GM19238 (cell line): ENCODE data around the gene STAB1.
"Not testable (repeated sequence)": the region's sequence is repeated elsewhere in the genome, so short reads cannot be mapped to it uniquely, and the experiment has no call there.

Experiments used
- DNase-seq: peaks from one replicate; pipeline ENCODE4 v3.0.0; 2011; ENCODE audit warnings: low spot score; ENCODE audit not compliant: insufficient read length

The STAB1 gene

GRCh38 chr3:52523386-52524257, 28.5 kb downstream of the STAB1 start:
- DNase-seq, result no peak

GRCh38 chr3:52524258-52524751, 29.2 kb downstream of the STAB1 start:
- no peak for DNase-seq

- no peak for DNase-seq
Measured at GRCh38 chr3:52524752-52525679, 29.9 kb downstream of the STAB1 start.

- no peak for DNase-seq
Measured at GRCh38 chr3:52525680-52526561, 30.8 kb downstream of the STAB1 start.

GRCh38 chr3:52526671-52527038, 31.5 kb downstream of the STAB1 start:
- not testable (repeated sequence) for DNase-seq

DNA sequence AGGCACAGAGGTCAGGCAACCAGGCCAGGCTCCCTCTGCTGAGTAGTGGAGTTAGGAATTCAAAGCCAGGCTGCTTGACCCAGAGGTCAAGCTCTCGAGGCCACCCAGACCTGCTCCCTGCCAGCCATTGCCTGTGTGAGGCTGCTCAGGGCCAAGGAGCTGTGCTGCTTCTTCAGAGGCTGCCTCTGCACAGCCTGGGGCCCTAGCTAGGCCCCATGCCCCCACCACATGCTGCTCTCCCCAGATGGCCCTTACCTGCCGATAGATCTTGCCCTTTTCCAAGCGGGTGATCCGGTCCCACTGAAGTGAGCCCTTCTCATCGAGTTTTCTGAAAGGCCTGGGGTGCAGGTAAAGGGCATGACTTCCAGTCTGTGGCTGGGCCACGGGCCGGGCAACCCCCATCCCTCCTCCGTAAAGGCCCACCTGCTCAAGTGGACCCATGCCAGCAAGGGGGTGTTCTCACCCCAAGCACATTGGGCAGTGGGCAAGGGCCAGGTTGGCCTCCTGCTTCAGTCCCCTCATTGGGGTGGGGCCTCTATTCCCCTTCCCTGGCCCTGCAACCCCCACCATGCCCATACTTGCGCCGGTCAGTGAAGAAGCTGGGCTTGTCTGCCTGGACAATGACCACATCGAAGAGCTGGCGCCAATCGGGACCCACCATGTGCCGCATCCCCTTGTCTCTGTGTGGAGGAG, 32.0 kb downstream of the STAB1 start:
- DNase-seq, result no peak

- DNase-seq, result no peak
Measured at GRCh38 chr3:52527732-52528585, 32.8 kb downstream of the STAB1 start.

DNA sequence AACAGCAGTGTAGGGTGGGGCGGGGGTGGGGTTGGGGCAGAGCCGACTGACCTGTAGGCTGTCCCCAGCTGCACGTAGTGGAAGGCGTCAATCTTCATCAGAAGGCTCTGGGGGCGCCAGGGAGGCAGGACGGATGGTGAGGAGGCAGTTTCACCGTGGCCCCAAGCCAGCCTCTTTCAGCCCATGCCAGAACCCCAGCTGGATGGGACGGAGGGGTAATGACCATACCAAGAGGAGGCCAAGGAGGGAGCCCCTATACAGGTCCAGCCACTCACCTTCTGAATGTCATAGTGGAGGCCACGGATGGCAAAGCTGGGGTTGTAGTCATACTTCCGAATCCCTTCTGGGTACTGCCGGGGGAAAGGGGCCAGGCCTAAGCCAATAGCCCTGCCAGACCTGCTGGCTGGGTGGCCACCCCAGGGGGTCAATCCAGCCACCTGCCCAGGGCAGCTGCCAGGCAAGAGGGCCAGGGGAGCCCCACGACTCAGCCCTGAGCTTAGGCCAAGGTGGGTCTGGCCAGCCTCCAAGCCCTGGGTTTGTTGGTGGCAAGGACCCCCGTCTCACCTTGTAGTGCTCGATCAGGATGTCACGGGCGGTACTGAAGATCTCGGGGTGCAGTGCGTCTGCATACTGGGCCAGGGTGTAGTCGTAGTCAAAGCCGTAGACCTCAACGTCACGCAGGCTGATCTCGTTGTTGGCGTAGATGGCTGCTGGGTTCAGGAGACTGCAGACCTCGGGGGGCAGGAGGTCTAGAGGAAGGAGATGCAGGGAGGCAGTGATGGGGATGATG, 33.6 kb downstream of the STAB1 start:
- no peak for DNase-seq

GRCh38 chr3:52529376-52530333, 34.5 kb downstream of the STAB1 start:
- DNase-seq, result no peak

DNA sequence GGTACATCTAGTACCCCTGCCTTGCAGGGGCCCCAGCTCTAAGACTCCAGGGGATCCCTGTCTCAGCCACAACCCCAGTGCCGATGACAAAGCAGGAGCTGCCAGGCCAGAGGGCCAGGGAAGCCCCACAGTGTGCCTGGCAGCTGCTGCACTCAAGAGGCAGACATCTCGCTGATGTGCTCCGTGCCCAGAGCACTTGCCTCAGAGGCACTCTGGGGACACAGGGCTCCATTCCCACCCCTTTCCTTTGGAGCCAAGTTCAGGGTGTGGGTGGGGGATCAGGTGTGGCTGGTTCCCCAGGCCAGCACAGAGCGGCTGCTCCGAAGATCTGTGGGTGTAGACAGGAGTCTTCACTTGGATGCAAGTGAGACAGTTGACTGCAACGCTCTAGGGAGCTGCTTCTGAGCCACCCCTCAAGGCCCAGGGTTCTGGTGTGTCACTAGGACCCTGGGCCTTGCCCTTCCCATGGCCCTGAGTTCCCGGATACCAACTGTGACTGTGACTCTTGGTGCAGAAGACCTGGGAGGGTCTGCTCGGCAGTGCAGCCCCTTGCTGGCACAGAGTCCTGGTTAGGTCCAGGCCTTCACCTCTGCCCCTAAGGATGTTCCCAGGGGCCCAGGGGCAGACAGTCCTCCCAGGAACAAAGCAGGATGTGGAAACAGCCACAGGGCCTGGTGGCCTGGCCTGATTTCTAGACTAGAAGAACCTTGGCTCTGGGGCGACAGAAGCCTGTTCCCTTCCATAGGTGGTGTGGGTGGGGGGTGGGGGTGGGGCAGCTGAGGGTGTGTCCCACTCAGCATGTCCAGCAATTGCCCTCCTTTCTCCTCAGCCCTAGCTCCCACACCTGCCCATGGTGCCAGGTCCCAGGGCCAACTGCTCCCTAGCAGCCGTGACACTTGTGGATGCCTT, 36.0 kb downstream of the STAB1 start:
- DNase-seq, result no peak

DNA sequence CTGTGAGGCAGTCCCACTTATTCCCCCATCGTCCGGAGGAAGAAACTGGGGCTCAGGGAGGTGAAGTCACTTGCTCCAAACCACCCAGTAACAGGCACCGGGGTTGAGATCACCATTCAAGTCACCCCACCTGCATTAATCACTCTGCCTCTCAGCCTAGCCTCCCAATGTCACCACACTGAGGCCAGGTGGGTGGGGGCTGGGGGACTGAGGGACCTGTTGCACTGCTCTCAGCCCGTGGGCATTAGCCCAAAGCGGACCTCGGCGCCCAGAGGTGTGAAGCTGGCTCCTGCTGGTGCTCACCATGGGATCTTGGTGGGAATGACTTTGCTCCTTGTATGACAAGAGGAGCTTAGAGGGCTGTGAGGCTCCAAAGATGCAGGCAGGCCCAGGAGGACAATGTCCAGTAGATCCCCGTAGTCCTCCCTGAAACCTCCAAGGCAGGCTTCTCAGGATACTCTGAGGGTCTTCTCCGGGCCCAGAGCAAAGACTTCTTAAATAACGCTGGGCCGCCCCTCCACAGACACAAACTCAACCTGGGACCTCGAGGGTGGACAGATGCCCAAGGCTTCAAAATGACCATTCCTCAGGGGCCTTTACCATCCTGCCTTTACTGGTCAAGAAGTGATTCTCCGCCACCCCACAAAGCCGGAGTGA, 36.9 kb downstream of the STAB1 start:
- DNase-seq, result no peak

GRCh38 chr3:52532517-52532837, 37.3 kb downstream of the STAB1 start:
- DNase-seq, result peak; percentile 60

- peak; percentile 56 for DNase-seq
Measured at GRCh38 chr3:52532838-52533622, 37.9 kb downstream of the STAB1 start.

DNA sequence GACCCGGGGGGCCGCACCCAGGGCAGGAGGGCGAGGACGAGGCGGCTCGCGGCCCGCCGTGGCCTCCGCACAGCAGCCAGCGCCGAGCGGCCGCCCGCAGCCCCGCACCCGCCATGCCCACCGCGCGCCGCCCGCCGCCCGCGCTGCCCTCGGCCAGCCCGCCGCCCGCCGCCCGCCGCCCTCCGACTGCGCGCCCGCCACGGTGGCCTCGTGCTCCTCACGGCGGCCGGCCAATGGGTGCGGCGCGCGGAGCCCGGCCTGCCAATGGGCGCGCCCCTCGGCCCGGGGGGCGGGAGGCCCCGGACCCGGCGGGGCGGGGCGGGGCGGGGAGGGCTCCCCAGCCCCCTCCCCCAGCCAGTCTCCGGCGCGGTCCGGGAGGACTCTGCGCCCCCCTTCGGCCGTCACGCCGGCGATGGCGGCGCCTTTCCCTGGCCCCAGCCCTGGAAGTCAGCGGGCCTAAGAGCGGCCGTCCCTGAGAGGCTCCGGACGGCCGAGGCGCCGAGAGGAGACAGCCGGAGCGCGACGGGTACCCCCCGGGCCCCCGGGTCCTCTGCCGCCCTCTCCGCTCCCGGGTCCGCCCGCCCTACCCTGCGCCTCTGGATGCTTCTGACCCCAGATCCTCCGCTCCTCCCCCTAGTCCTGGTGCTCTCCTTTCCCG, 38.6 kb downstream of the STAB1 start, which contains the start of gene NT5DC2:
TSS of gene NT5DC2 (minus strand) at position 235 of the 658 bp plus-strand sequence. CDS start at position 115, 120 bp downstream.
- DNase-seq, result peak; percentile 93
